ENCODE data around the gene NTN1. TPM values are rescaled to one million over a fixed set of nuclear protein-coding genes. Genes with fewer than 3 reads are reported as not detected.
"Not testable (repeated sequence)": the region's sequence is repeated elsewhere in the genome, so short reads cannot be mapped to it uniquely, and the experiment has no call there.

The NTN1 gene
- total RNA-seq, 1 donor from 2014 or later: 0.20 TPM

- no peak for DNase-seq (ENCODE audit: low read depth, low spot score)
These were observed 100.0 kb downstream of the NTN1 start for GRCh38 chr17:9121186-9121820.

- DNase-seq (ENCODE audit: low read depth, low spot score): no peak
These were observed 102.6 kb downstream of the NTN1 start for GRCh38 chr17:9123594-9124553.

- no peak for DNase-seq (ENCODE audit: low read depth, low spot score)
These were observed 103.2 kb downstream of the NTN1 start for GRCh38 chr17:9124554-9124935.

GRCh38 chr17:9125722-9126121 lies 104.4 kb downstream of the NTN1 start:
- no peak for DNase-seq (ENCODE audit: low read depth, low spot score)

GRCh38 chr17:9127340-9127739 lies 106.0 kb downstream of the NTN1 start:
- DNase-seq (ENCODE audit: low read depth, low spot score): no peak

GRCh38 chr17:9131371-9131770 lies 110.1 kb downstream of the NTN1 start:
- no peak for DNase-seq (ENCODE audit: low read depth, low spot score)

- DNase-seq (ENCODE audit: low read depth, low spot score): no peak
These were observed 111.0 kb downstream of the NTN1 start for GRCh38 chr17:9132291-9132690.

GRCh38 chr17:9132944-9133610 lies 111.8 kb downstream of the NTN1 start:
- no peak for DNase-seq (ENCODE audit: low read depth, low spot score)

GRCh38 chr17:9138161-9138717 lies 116.9 kb downstream of the NTN1 start:
- no peak for DNase-seq (ENCODE audit: low read depth, low spot score)

GRCh38 chr17:9139695-9140094 lies 118.4 kb downstream of the NTN1 start:
- no peak for DNase-seq (ENCODE audit: low read depth, low spot score)

GRCh38 chr17:9140550-9141424 lies 119.5 kb downstream of the NTN1 start:
- DNase-seq (ENCODE audit: low read depth, low spot score): no peak

GRCh38 chr17:9141425-9141753 lies 120.1 kb downstream of the NTN1 start:
- no peak for DNase-seq (ENCODE audit: low read depth, low spot score)

GRCh38 chr17:9142772-9143494 lies 121.6 kb downstream of the NTN1 start:
- no peak for DNase-seq (ENCODE audit: low read depth, low spot score)

GRCh38 chr17:9144502-9145249 lies 123.4 kb downstream of the NTN1 start:
- DNase-seq (ENCODE audit: low read depth, low spot score): no peak

GRCh38 chr17:9146064-9146463 lies 124.8 kb downstream of the NTN1 start:
- no peak for DNase-seq (ENCODE audit: low read depth, low spot score)

GRCh38 chr17:9148905-9149525 lies 127.7 kb downstream of the NTN1 start:
- DNase-seq (ENCODE audit: low read depth, low spot score): no peak

- no peak for DNase-seq (ENCODE audit: low read depth, low spot score)
These were observed 129.3 kb downstream of the NTN1 start for GRCh38 chr17:9150446-9151090.

GRCh38 chr17:9151091-9151490 lies 129.8 kb downstream of the NTN1 start:
- DNase-seq (ENCODE audit: low read depth, low spot score): no peak

GRCh38 chr17:9151740-9152139 lies 130.4 kb downstream of the NTN1 start:
- not testable (repeated sequence) for DNase-seq (ENCODE audit: low read depth, low spot score)

Data from pulmonary artery endothelial cell (primary cell).